HepG2 (cell line): Measurements from ENCODE around the gene RNASE8. TPM values are rescaled to one million over a fixed set of nuclear protein-coding genes. Genes with fewer than 3 reads are reported as not detected.

Experiments used
- ATF3 ChIP-seq: sonication (generic); formaldehyde crosslinking; IDR thresholded peaks from 2 replicates; pipeline ENCODE4 v1.4.0; 2020; ENCODE audit warnings: missing genetic modification reagents
- BORCS8-MEF2B ChIP-seq: sonication (generic); formaldehyde crosslinking; IDR thresholded peaks from 2 replicates; pipeline ENCODE4 v1.8.0; 2022; ENCODE audit warnings: mild to moderate bottlenecking, missing genetic modification reagents
- CHD4 ChIP-seq: fragments of 200-600 bp; sonication (generic); IDR thresholded peaks from 2 replicates; pipeline ENCODE4 v1.7.0; 2017; ENCODE audit warnings: mild to moderate bottlenecking, low read length, borderline replicate concordance
- EHMT2 ChIP-seq: fragments of 200-600 bp; sonication (generic); IDR thresholded peaks from 2 replicates; pipeline ENCODE4 v1.7.0; 2017; ENCODE audit warnings: antibody characterized with exemption, low read depth, low read length, borderline replicate concordance
- ISL2 ChIP-seq: sonication (generic); formaldehyde crosslinking; IDR thresholded peaks from 2 replicates; pipeline ENCODE4 v1.5.0; 2020; ENCODE audit warnings: missing genetic modification reagents
- MYNN ChIP-seq: sonication (generic); formaldehyde crosslinking; IDR thresholded peaks from 2 replicates; pipeline ENCODE4 v1.4.0; 2020; ENCODE audit warnings: mild to moderate bottlenecking, low read depth, missing genetic modification reagents
- PAXIP1 ChIP-seq: sonication (generic); formaldehyde crosslinking; conservative IDR thresholded peaks from 2 replicates; pipeline ENCODE4 v1.4.0; 2020; ENCODE audit warnings: mild to moderate bottlenecking, missing genetic modification reagents, moderate library complexity
- PLSCR1 ChIP-seq: sonication (generic); formaldehyde crosslinking; IDR thresholded peaks from 2 replicates; pipeline ENCODE4 v1.5.0; 2020; ENCODE audit warnings: missing genetic modification reagents, mild to moderate bottlenecking, borderline replicate concordance
- RXRA ChIP-seq: sonication (generic); formaldehyde crosslinking; IDR thresholded peaks from 2 replicates; pipeline ENCODE4 v1.5.1; 2020; ENCODE audit warnings: missing genetic modification reagents
- SAFB2 ChIP-seq: sonication (generic); formaldehyde crosslinking; IDR thresholded peaks from 2 replicates; pipeline ENCODE4 v1.5.1; 2020; ENCODE audit warnings: missing genetic modification reagents, low read depth, mild to moderate bottlenecking, borderline replicate concordance
- SIN3A ChIP-seq: IDR thresholded peaks from 2 replicates; pipeline ENCODE4 v1.6.1; 2011; ENCODE audit warnings: low read depth, mild to moderate bottlenecking, control low read depth, low read length, borderline replicate concordance
- SIN3B ChIP-seq: fragments of 150-350 bp; IDR thresholded peaks from 2 replicates; pipeline ENCODE4 v1.6.1; 2014; ENCODE audit warnings: low read length
- SKI ChIP-seq: fragments of 450-650 bp; IDR thresholded peaks from one replicate; pipeline ENCODE4 v1.6.1; 2018; ENCODE audit warnings: mild to moderate bottlenecking; ENCODE audit not compliant: partially characterized antibody
- SOX5 ChIP-seq: IDR thresholded peaks from 2 replicates; pipeline ENCODE4 v1.6.1; 2016; ENCODE audit warnings: borderline replicate concordance
- SRSF9 ChIP-seq: fragments of 200-400 bp; formaldehyde crosslinking; IDR thresholded peaks from 2 replicates; pipeline ENCODE4 v1.6.1; 2018; ENCODE audit warnings: borderline replicate concordance, mild to moderate bottlenecking, low read depth, low read length; ENCODE audit not compliant: insufficient read depth, poor library complexity, severe bottlenecking
- ZBTB34 ChIP-seq: sonication (generic); formaldehyde crosslinking; IDR thresholded peaks from 2 replicates; pipeline ENCODE4 v1.8.0; 2022; ENCODE audit warnings: mild to moderate bottlenecking, missing genetic modification reagents
- ZFP91 ChIP-seq: sonication (generic); formaldehyde crosslinking; IDR thresholded peaks from 2 replicates; pipeline ENCODE4 v1.9.0; 2022; ENCODE audit warnings: missing genetic modification reagents, mild to moderate bottlenecking, borderline replicate concordance
- ZNF557 ChIP-seq: sonication (generic); formaldehyde crosslinking; IDR thresholded peaks from 2 replicates; pipeline ENCODE4 v1.4.0; 2020; ENCODE audit warnings: missing genetic modification reagents
- ZNF567 ChIP-seq: sonication (generic); formaldehyde crosslinking; IDR thresholded peaks from 2 replicates; pipeline ENCODE4 v1.8.1; 2023; ENCODE audit warnings: mild to moderate bottlenecking, missing genetic modification reagents, borderline replicate concordance
- ZNF570 ChIP-seq: sonication (generic); formaldehyde crosslinking; IDR thresholded peaks from 2 replicates; pipeline ENCODE4 v1.4.0; 2020; ENCODE audit warnings: mild to moderate bottlenecking, missing genetic modification reagents, borderline replicate concordance
- ZNF629 ChIP-seq: sonication (generic); formaldehyde crosslinking; conservative IDR thresholded peaks from 2 replicates; pipeline ENCODE4 v1.5.0; 2020; ENCODE audit warnings: missing genetic modification reagents
- polyA plus RNA-seq, 8 experiments: library from polyadenylated mRNA; depleted of rRNA in 3 of 8; stranded (reverse) in 7 of 8; unstranded in 1 of 8; fragments of >200 nt; fragmentation: Illumina TruSeq in 4 of 8; extraction: Trizol in 4 of 8; gene quantifications; 2 replicates each; pipeline versions ENCODE4 v1.2.1 to v1.2.3, GENCODE V29; 2011 to 2016; ENCODE audit warnings: low read depth in 4 of 8, missing spikeins in 1 of 8, mixed read lengths in 1 of 8; ENCODE audit not compliant: insufficient read depth in 1 of 8
- total RNA-seq, 5 experiments: library from RNA; depleted of rRNA; stranded (reverse); fragments of >200 nt; fragmentation: Illumina TruSeq; extraction: Trizol; gene quantifications; 2 replicates each; pipeline ENCODE4 v1.2.3, GENCODE V29; 2016; ENCODE audit warnings: low read depth in 1 of 5

RNASE8 gene
- total and polyA plus RNA-seq, 2 of the 13 experiments (the other 11 are each of a cell fraction or from before 2014, with no cell fraction given): not detected

- peak; percentile 91 for TF ChIP-seq ZBTB34 (CRISPR knock-in tag)
- no peak for TF ChIP-seq PLSCR1 (CRISPR knock-in tag)
- no peak; the same call in 1 of the 2 replicates for TF ChIP-seq CHD4
- no peak for TF ChIP-seq SRSF9
- TF ChIP-seq ZFP91 (CRISPR knock-in tag): no peak
- no peak; the same call in 1 of the 2 replicates for TF ChIP-seq ATF3 (CRISPR knock-in tag)
- TF ChIP-seq SOX5 (CRISPR knock-in tag): peak; percentile 92
- TF ChIP-seq ZNF570 (CRISPR knock-in tag): peak; percentile 61; the same call in 1 of the 2 replicates
- TF ChIP-seq SKI: peak; percentile 77
- TF ChIP-seq MYNN (CRISPR knock-in tag): no peak
- TF ChIP-seq SAFB2 (CRISPR knock-in tag): no peak; the same call in 1 of the 2 replicates
- 0 out of 2 replicates have a peak, but pooled peaks have one; percentile 8 for TF ChIP-seq SIN3A
- TF ChIP-seq PAXIP1 (CRISPR knock-in tag): peak; percentile 100
- TF ChIP-seq ZNF629 (CRISPR knock-in tag): peak; percentile 65
- peak; percentile 96 for TF ChIP-seq ISL2 (CRISPR knock-in tag)
- 0 out of 2 replicates have a peak, but pooled peaks have one; percentile 51 for TF ChIP-seq ZNF557 (CRISPR knock-in tag)
- 0 out of 2 replicates have a peak, but pooled peaks have one; percentile 64 for TF ChIP-seq BORCS8-MEF2B (CRISPR knock-in tag)
- TF ChIP-seq RXRA (CRISPR knock-in tag): peak; percentile 97
- peak; percentile 79; the same call in 1 of the 2 replicates for TF ChIP-seq EHMT2
- TF ChIP-seq ZNF567: no peak
- TF ChIP-seq SIN3B: no peak
Observed at GRCh38 chr14:21054123-21054767, 3.4 kb upstream of the RNASE8 start (continued).
